Activated CD4-positive, alpha-beta T cell treated with anti-CD3 and anti-CD28 coated beads, Interleukin-2, amount 50 U/mL, for 4 hours (primary cell): ENCODE data around the gene C1QTNF6.
"Not testable (repeated sequence)": the region's sequence is repeated elsewhere in the genome, so short reads cannot be mapped to it uniquely, and the experiment has no call there.

Experiments
- DNase-seq, 2 experiments: peaks; one replicate each; pipeline ENCODE4 v3.0.0-alpha.2; 2020

The C1QTNF6 gene

GRCh38 chr22:37206841-37207821, 19.1 kb upstream of the C1QTNF6 start:
- no peak for DNase-seq

- DNase-seq: no peak
These were observed 18.2 kb upstream of the C1QTNF6 start for GRCh38 chr22:37206118-37206840.

- DNase-seq: no peak
These were observed 17.0 kb upstream of the C1QTNF6 start for GRCh38 chr22:37205046-37205445.

- no peak for DNase-seq
These were observed 16.1 kb upstream of the C1QTNF6 start for GRCh38 chr22:37204045-37204655.

GRCh38 chr22:37203354-37204044, 15.5 kb upstream of the C1QTNF6 start:
- DNase-seq: no peak

GRCh38 chr22:37202716-37203115, 14.7 kb upstream of the C1QTNF6 start:
- no peak for DNase-seq

- no peak for DNase-seq
These were observed 14.0 kb upstream of the C1QTNF6 start for GRCh38 chr22:37202001-37202555.

GRCh38 chr22:37201443-37201820, 13.4 kb upstream of the C1QTNF6 start:
- not testable (repeated sequence) for DNase-seq

- DNase-seq: no peak
These were observed 11.7 kb upstream of the C1QTNF6 start for GRCh38 chr22:37199760-37200108.

- DNase-seq: peak; percentile 98 to 99
These were observed 11.2 kb upstream of the C1QTNF6 start for GRCh38 chr22:37199103-37199759.

GRCh38 chr22:37198258-37199102, 10.4 kb upstream of the C1QTNF6 start:
- peak; percentile 87 to 89 for DNase-seq

GRCh38 chr22:37197451-37198257, 9.6 kb upstream of the C1QTNF6 start:
- DNase-seq: no peak

GRCh38 chr22:37196539-37197450, 8.7 kb upstream of the C1QTNF6 start:
- no peak for DNase-seq

- DNase-seq: no peak
These were observed 7.9 kb upstream of the C1QTNF6 start for GRCh38 chr22:37195921-37196320.

- DNase-seq: no peak
These were observed 6.7 kb upstream of the C1QTNF6 start for GRCh38 chr22:37194750-37195149.

GRCh38 chr22:37193629-37194191, 5.7 kb upstream of the C1QTNF6 start:
- peak in 1 of 2 experiments; percentile 9 for DNase-seq

- no peak for DNase-seq
These were observed 4.7 kb upstream of the C1QTNF6 start for GRCh38 chr22:37192741-37193140.

- DNase-seq: no peak
These were observed 4.2 kb upstream of the C1QTNF6 start for GRCh38 chr22:37192204-37192603.
